RWPE1 (cell line): ENCODE data around the gene SRGN.

Experiments
- CTCF ChIA-PET: fragments of 350-600 bp; sonication (Branson Sonifier 250); formaldehyde crosslinking; extraction: SDS; loops from one replicate; lab custom pipeline; 2021; lab: Yijun Ruan, JAX
- POLR2A ChIA-PET: fragments of 400-600 bp; formaldehyde crosslinking; extraction: SDS; loops from one replicate; lab custom pipeline; 2020; ENCODE audit warnings: antibody characterized with exemption; ENCODE audit not compliant: low non-redundant PET; lab: Yijun Ruan, JAX
- DNase-seq: peaks from one replicate; pipeline ENCODE4 v3.0.0; 2012; ENCODE audit warnings: low spot score
- H3K27ac ChIP-seq: fragments of 450-650 bp; 2 replicates; pipeline ENCODE4 v1.5.1; 2017
- TF ChIP-seq, protein P1 (sequence below): fragments of 450-650 bp; conservative IDR thresholded peaks from 2 replicates; pipeline ENCODE4 v1.5.1; 2017; ENCODE audit warnings: low read depth, mild to moderate bottlenecking

Gene SRGN

DNA sequence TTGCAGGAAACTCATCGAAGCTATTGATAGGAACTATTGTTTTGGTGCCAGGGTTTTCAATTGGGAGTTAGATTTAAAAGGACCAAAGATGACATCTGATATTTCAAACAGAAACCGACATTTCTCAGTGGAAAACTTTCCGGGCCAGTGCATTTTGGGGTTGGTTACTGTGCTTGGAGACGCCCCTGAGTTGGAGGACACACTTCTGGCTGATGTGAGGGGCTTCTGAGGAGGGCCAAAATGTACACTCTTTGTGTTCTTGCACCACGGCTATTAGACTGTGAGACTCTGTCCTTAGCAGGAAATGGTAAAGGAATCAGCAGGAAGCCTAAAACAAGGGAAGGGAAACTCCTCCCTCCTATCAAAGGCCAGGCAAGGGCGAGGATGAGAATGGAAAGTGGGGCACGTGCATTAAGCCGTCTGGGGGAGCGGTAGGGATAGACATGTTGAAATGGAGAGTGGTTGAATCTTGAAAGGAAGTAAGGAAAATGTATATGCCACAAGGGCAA, 1.8 kb upstream of the SRGN start:
- POLR2A ChIA-PET: interaction anchor here (0.5 kb wide), 1 partner anchor 10 kb away, joined by 5 read pairs; no protein-coding TSS in a partner anchor
- CTCF ChIA-PET: no interaction called here
- no peak overlapping the region for H3K27ac ChIP-seq
- TF ChIP-seq, protein P1, sequence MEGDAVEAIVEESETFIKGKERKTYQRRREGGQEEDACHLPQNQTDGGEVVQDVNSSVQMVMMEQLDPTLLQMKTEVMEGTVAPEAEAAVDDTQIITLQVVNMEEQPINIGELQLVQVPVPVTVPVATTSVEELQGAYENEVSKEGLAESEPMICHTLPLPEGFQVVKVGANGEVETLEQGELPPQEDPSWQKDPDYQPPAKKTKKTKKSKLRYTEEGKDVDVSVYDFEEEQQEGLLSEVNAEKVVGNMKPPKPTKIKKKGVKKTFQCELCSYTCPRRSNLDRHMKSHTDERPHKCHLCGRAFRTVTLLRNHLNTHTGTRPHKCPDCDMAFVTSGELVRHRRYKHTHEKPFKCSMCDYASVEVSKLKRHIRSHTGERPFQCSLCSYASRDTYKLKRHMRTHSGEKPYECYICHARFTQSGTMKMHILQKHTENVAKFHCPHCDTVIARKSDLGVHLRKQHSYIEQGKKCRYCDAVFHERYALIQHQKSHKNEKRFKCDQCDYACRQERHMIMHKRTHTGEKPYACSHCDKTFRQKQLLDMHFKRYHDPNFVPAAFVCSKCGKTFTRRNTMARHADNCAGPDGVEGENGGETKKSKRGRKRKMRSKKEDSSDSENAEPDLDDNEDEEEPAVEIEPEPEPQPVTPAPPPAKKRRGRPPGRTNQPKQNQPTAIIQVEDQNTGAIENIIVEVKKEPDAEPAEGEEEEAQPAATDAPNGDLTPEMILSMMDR: no peak
- DNase-seq: no peak

DNA sequence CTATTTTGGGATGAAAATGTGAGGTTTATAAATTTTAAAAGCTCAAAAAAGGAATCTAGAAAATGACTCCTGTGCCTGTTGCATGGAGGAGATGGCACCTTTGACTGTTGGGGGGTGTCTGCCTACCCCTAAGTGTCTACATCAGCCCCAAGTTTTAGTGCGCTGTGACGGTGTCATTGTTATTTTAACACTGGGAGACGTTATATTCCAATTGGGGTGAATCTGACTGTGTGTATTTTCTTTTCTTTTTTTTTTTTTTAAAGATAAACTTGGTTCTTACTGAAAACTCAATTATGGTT, 517 bp downstream of the SRGN start:
- TF ChIP-seq, protein P1: no peak
- H3K27ac ChIP-seq: no peak overlapping the region
- CTCF ChIA-PET: interaction anchor here (0.6 to 0.9 kb wide), 2 partner anchors 45 to 111 kb away, joined by 3 read pairs; no protein-coding TSS in a partner anchor
- DNase-seq: no peak
- POLR2A ChIA-PET: no interaction called here

DNA sequence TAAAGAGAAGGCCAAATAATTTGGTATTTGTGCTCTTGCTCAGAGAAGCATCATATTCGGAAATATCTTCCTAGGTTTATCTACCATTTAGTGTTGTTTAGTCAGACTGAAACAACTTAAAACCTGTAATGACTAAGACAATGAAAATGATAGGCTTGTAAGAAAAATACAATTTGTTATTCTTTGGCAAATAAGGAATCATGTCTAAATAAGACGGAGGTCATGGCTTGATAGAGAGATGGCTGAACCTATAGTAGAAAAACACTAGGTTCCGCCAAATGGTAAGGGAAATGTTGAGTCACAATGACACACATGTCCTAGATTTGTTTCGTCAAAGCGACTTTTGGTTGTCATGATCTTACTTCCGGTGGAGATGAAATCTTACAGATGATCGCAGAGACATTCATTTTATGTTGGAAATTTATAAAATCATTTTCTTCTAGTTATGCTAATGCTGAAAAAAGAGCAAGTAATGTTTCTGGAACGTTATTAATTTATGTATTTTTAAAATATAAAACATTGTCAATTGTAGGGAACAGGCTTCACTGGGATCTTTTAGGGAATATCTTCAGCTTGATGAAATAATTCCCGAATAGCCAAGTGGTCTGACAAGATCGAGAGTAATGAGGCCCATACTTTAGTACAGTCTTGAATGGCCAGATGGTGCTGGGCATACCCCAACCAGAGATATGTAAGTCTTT, 1.0 kb downstream of the SRGN start:
- POLR2A ChIA-PET: no interaction called here
- no peak for DNase-seq
- no peak overlapping the region for H3K27ac ChIP-seq
- TF ChIP-seq, protein P1: no peak
- CTCF ChIA-PET: interaction anchor here (0.6 to 0.9 kb wide), 2 partner anchors 45 to 112 kb away, joined by 3 read pairs; no protein-coding TSS in a partner anchor

DNA sequence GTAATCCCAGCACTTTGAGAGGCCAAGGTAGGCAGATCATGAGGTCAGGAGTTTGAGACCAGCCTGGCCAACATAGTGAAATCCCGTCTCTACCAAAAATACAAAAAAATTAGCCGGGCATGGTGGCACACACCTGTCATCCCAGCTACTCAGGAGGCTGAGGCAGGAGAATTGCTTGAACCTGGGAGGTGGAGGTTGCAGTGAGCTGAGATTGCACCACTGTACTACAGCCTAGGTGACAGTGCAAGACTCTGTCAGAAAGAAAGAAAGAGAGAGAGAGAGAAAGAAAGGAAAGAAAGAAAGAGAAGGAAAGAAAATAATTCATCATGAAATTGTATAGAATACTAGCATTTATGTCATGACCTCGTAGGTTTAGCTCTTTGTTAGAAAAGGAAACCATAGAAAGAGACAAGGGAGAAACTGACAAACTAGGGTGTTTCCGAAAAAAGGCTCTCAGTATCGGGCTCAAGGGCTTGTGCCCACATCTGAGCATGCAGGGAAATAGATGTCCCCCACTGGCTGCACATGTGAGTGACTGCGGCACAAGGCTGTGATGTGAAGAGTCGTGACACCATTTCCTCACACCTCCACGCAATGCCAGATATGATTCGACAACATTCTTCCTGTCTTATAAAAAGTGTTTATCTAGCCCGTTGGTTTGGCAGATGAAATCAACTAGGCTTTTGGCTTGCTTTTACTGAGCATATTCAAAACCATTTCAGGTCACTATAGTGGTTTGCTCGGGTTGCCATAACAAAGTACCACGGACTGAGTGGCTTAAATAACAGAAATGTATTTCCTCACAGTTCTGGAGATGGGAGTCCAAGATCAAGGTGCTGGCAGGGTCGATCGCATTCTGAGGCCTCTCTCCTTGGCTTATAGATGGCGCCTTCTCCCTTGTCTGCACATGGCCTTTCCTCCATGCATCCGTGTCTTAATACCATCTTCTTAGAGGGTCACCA, 2.0 kb downstream of the SRGN start:
- DNase-seq: no peak
- POLR2A ChIA-PET: no interaction called here
- CTCF ChIA-PET: no interaction called here
- H3K27ac ChIP-seq: no peak overlapping the region
- TF ChIP-seq, protein P1: no peak

DNA sequence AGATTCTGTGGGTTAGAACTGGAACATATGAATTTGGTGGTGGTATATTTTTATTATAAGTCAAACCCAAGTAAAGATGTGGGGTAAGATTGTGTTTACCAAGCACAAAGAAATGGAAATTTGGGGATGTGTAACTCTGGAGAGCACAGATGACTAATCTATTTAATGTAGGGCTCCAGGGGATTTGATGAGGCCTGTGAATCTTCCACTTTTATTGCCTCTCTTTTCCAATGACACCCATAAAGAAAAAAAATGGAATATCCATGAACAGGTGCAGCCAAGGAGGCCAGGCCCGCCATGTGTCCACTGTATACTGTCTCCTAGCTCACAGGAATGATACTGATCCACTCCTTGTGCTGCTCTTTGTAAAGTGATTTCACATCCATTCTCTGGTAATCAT, 2.8 kb downstream of the SRGN start:
- CTCF ChIA-PET: interaction anchor here (5.3 kb wide), 1 partner anchor 86 kb away, joined by 44 read pairs; no protein-coding TSS in a partner anchor
- TF ChIP-seq, protein P1: no peak
- H3K27ac ChIP-seq: no peak overlapping the region
- POLR2A ChIA-PET: interaction anchor here (0.6 kb wide), 1 partner anchor 46 kb away, joined by 4 read pairs; no protein-coding TSS in a partner anchor
- DNase-seq: no peak

DNA sequence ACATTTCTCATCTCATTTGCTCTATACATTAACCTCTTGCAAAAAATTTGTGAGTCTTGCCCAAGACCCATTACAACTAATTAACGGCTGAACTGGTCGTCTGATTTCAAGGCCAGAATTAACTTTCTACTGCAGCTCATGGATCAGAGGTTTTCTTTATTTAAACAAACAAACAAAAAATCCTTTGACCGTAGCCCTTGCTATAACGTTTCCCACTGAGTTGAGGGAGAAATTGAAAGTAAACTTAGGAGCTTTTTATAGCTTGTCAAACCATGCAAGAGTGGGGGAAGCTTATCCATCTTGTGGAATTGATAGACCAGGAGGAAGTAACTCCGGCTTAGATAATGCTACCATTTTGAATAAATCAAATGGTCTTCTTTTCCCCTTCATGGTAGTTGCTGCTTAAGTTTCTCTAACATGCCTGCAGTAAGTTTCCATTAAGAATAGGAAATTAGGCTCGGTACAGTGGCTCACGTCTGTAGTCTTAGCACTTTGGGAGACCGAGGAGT, 3.3 kb downstream of the SRGN start:
- POLR2A ChIA-PET: interaction anchor here (0.6 kb wide), 1 partner anchor 47 kb away, joined by 4 read pairs; no protein-coding TSS in a partner anchor
- TF ChIP-seq, protein P1: no peak

More for the DNA sequence above, 3.3 kb downstream of the SRGN start:
- CTCF ChIA-PET: interaction anchor here (5.3 kb wide), 1 partner anchor 86 kb away, joined by 44 read pairs; no protein-coding TSS in a partner anchor
- no peak overlapping the region for H3K27ac ChIP-seq
- no peak for DNase-seq
